22Rv1 (cell line): ENCODE measurements around the gene NUDC.

ENCODE experiments used
- H3K27ac ChIP-seq: fragments of 450-650 bp; 2 replicates; pipeline ENCODE4 v1.5.1; 2017
- ZFX ChIP-seq: fragments of 450-650 bp; IDR thresholded peaks from 2 replicates; pipeline ENCODE4 v1.6.1; 2017; ENCODE audit warnings: antibody characterized with exemption, borderline replicate concordance
- TF ChIP-seq, protein P1 (sequence below): fragments of 450-650 bp; IDR thresholded peaks from 2 replicates; pipeline ENCODE4 v1.5.1; 2017; ENCODE audit warnings: mild to moderate bottlenecking

NUDC gene

DNA sequence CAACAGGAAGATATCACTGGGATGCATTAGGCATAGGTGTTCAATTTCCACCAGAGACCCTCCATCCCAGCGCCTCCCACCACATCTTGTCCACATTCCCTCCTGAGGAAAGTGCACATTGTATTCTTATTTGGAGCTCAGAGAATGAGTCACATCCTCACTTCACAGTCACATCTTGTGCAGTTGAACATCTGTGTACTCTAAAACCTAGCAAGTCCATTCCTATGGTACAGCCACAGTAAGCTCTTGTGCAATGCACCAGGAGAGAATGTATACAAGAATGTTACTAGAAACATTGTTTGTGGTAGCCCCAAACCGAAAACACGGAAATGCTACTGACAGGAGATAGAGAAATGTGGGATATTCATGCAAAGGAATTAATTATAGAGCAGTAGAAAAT is 40.3 kb downstream of the NUDC start:
- no peak for TF ChIP-seq ZFX
- H3K27ac ChIP-seq = no peak overlapping the region

DNA sequence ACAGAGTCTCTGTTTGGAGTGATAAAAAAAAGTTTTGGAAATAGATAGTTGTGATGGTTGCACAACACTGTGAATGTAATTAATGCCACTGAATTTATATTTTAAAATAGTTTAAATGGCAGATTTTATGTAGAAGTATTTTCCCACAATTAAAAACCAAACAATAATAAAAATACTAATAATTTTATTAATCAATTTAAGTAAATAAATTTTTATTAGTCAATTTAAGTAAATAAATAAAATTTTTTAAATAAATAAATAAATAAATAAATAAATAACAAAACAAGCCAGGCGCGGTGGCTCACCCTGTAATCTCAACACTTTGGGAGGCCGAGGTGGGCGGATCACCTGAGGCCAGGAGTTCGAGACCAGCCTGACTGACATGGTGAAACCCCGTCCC is 43.7 kb downstream of the NUDC start:
- no peak overlapping the region for H3K27ac ChIP-seq
- TF ChIP-seq ZFX = no peak
- TF ChIP-seq, protein P1, sequence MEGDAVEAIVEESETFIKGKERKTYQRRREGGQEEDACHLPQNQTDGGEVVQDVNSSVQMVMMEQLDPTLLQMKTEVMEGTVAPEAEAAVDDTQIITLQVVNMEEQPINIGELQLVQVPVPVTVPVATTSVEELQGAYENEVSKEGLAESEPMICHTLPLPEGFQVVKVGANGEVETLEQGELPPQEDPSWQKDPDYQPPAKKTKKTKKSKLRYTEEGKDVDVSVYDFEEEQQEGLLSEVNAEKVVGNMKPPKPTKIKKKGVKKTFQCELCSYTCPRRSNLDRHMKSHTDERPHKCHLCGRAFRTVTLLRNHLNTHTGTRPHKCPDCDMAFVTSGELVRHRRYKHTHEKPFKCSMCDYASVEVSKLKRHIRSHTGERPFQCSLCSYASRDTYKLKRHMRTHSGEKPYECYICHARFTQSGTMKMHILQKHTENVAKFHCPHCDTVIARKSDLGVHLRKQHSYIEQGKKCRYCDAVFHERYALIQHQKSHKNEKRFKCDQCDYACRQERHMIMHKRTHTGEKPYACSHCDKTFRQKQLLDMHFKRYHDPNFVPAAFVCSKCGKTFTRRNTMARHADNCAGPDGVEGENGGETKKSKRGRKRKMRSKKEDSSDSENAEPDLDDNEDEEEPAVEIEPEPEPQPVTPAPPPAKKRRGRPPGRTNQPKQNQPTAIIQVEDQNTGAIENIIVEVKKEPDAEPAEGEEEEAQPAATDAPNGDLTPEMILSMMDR = no peak

DNA sequence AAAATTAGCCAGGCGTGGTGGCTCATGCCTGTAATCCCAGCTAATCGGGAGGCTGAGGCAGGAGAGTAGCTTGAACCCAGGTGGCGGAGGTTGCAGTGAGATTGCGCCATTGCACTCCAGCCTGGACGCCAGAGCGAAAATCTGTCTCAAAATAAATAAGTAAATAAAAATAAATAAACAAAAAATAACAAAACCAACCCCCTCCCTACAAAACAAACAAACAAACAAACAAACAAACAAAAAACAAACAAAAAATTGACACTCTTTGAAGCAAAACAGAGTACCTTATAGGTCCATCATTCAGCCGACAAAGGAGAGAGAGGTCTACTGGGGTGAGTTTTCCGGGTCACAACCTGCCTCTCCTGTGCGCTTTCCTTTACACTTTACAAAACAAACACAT is 44.1 kb downstream of the NUDC start:
- TF ChIP-seq, protein P1 = no peak
- TF ChIP-seq ZFX = no peak
- no peak overlapping the region for H3K27ac ChIP-seq

DNA sequence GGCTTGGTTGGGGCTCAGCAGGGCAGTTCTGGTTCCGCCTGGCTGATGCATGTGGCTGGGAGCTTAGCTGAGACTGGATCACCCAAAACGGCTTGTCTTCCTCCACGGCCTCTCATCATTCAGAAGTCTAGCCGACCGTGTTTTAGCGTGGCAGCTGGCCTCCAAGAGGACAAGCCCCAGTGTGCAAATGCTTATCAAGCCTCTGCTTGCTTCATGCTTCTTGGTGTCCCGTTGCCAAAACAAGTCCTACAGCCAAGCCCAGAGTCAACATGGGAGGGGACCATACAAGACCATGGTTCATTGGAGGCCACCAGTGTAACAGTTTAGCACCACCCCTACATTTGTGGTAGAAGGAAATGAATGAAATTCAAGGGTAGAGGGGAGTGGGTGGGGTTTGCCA is 49.3 kb downstream of the NUDC start:
- no peak overlapping the region for H3K27ac ChIP-seq
- TF ChIP-seq ZFX = no peak
- TF ChIP-seq, protein P1 = no peak

DNA sequence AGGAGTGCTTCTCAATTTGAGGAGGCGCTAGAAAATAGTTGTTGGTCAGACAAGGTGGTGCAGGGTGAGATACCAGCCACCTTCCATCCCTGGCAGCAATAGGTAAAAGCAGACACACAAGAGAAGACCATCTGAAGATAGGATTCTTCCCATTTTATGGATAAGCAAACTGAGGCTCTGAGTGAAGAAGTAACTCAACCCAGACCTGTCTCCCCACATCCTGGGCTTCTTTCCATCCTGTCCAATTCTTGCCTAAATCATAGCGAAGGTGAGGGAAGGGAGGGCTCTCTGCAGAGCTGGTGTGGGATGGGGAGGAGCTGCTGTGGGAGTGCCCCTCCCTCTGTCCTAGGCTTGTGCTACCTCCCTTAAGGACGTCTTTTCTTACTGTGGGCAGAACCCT is 50.0 kb downstream of the NUDC start:
- TF ChIP-seq, protein P1 = no peak
- no peak for TF ChIP-seq ZFX
- no peak overlapping the region for H3K27ac ChIP-seq

DNA sequence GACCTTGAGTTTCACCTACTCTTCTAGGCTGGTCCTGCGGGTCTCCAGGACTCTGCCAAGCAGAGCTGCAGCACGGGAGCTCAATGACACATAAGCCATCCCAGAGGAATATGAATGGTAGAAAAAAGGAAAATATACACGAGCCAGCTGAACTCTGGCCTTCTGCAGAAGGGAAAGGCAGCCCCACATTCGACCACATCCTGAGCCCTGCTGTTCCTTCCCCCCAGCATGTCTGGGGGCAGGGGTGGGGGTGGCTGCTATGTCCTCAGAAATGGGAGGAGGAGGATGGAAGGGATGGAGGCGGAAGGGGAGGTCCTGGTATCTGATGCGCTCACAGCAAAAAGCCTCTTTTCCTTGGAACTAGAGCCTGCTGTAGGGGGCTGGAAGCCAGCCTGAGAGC is 50.8 kb downstream of the NUDC start:
- no peak overlapping the region for H3K27ac ChIP-seq
- TF ChIP-seq, protein P1 = no peak
- no peak for TF ChIP-seq ZFX

DNA sequence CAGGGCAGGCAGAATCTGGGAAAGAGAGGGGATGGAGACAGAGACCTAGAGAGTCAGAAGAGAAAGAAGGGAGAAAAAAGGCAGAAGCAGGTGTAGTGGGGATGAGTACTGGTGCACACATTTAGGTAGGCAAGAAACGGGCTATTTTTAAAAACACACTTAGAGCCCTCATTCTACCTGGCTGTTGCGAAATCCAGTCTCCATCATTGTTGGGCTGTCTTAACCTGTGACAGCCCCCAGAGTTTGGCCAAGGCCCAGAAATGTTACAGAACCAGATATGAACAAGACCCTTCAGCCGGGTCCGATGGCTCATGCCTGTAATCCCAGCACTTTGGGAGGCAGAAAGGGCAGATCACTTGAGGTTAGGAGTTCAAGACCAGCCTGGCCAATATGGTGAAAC is 51.3 kb downstream of the NUDC start:
- TF ChIP-seq ZFX = no peak
- TF ChIP-seq, protein P1 = no peak
- no peak overlapping the region for H3K27ac ChIP-seq

DNA sequence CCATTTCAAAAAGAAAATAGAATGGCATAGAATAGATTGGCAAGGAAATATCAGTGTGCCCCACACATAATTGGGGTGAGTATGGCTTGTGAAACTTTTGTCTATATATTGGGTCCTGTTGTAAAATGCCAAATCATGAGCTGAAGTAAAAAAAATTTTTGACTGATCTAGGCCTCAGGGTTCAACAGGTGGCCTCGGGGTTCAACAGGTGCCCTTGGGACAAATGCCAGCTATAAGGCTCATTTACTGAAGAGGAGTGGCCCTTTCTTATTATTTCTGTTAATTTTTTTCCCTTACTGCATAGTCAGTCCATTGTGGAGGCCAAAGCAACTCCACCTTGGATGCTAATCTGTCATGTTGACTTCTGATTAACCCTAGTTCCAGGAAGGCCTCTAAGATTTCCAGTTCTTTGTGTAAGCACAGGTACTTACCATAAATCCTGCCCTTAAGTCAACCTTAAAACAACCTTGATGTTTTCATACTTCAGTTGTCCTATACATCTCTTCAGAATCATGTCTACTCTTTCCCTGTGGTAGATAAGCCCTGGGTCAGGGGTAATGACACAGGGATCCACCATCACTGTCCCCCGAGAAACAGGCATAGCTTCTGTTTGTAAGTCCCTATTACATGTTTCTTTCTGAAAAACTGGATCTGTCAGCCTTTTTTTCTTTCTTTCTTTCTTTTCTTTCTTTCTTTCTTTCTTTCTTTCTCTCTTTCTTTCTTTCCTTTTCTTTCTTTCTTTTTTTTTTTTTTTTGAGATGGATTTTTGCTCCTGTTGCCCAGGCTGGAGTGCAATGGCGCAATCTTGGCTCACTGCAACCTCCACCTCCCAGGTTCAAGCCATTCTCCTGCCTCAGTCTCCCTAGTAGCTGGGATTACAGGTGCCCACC is 55.3 kb downstream of the NUDC start:
- no peak for TF ChIP-seq ZFX
- TF ChIP-seq, protein P1 = no peak
- H3K27ac ChIP-seq = no peak overlapping the region
